ENCODE measurements around the gene STAC3.

DNA sequence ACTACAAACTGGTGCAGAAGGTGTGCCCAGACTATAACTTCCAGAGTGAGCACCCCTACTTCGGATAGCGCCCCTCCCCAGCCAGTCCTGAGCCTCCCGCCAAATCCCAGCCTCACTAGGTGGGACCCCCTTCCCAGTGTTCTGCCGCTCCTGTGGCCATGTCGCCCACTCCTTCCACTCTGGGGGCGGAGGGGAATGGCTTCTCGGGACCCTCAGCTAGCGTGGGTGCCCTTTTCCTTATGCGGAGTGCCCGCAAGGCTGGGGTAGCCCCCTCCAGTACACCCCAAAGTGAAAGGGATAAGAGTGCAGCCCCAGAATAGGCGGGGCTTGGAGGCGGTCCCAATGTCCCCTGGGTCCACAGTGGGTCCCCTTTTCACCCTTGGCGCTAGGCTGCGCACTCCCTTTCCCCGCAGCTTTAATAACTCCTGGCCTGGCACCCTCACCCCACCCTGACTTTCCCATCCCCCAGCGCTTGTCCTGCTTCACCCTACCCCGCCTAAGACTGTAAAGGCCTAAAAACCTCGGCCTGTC is 25.2 kb downstream of the STAC3 start:
- TF ChIP-seq CTCF (conservative IDR thresholded peaks at IDR 0.05) = no peak
- no peak for TF ChIP-seq EZH2 (IDR thresholded peaks at IDR 0.05; ENCODE audit: low read depth)

Measured in PC-9 (cell line).